ENCODE results near the gene SEL1L2.

- no peak for TF ChIP-seq CTCF (IDR thresholded peaks at IDR 0.05)
- no peak for TF ChIP-seq POLR2A (IDR thresholded peaks at IDR 0.05)
Observed at GRCh38 chr20:13910492-13910891, 79.9 kb downstream of the SEL1L2 start.

All from Peyer's patch (tissue), 4 donors.